Measurements from ENCODE around the gene DUSP22. TPM values are rescaled to one million over a fixed set of nuclear protein-coding genes. Genes with fewer than 3 reads are reported as not detected.

Gene DUSP22
- total and polyA plus RNA-seq, 2 of the 8 experiments (the other 6 are each of a cell fraction or from before 2014, with no cell fraction given), result 15.5 to 32.4 TPM

DNA sequence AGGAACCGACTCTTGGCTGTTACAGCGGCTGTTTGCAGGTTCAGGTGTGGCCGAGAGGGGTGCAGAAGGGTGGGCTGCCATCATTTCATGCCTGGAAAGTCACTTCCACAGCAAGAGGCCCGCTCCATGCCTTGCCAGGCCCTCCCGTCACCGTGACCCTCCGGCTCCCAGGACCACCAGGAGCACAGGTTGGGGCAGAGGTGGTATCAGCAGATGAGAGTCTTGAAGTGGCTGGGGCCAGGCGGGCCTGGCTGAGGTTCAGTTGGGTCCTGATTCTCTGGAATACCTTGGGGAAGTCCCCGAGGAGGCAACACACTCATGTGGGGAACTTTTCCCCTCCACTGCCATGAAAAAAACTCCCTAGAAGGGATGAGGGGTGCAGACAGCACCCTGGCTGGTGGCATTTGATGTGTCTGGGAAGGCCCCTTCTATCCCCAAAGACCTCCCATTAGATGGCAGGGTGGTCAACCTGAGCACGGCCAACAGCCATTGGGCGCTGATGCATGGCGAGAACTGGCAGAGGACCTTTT, 65.0 kb downstream of the DUSP22 start (continued):
- no peak for TF ChIP-seq RBBP5 (IDR thresholded peaks at IDR 0.05; ENCODE audit: borderline replicate concordance, low read depth, low read length)
- TF ChIP-seq PHF8 (conservative IDR thresholded peaks at IDR 0.05; ENCODE audit: low read depth, low read length), result no peak
- TF ChIP-seq RXRA (IDR thresholded peaks at IDR 0.05; ENCODE audit: insufficient read depth, low read depth, low read length), result no peak
- no peak for TF ChIP-seq FOSL1 (IDR thresholded peaks at IDR 0.05; ENCODE audit: insufficient read depth, low read depth, low read length)
- TF ChIP-seq SUZ12 (IDR thresholded peaks at IDR 0.05; ENCODE audit: low read length), result no peak
- TF ChIP-seq SP1 (IDR thresholded peaks at IDR 0.05; ENCODE audit: low read depth, low read length), result no peak
